ENCODE data around the gene RAB25. TPM values are rescaled to one million over a fixed set of nuclear protein-coding genes. Genes with fewer than 3 reads are reported as not detected.

The RAB25 gene
- total RNA-seq, 1 donor from 2014 or later, result 52.1 TPM

- intact Hi-C loops (cut with DNase I), result no loop called here
- Histone ChIP-seq H3K4me3 (no peak overlapping the region), H3K4me1 (peaks cover 27% of the 10 kb centered on the region), H3K27me3 (no peaks in the 10 kb centered on the region), H3K36me3 (no peaks in the 10 kb centered on the region), H3K9me3 (no peaks in the 10 kb centered on the region), H3K27ac (no peak overlapping the region)
- TF ChIP-seq POLR2AphosphoS5 (IDR thresholded peaks at IDR 0.05; ENCODE audit: insufficient read depth in 1 of 2, low read depth in 1 of 2) (no peak), CTCF (IDR thresholded peaks at IDR 0.05) (no peak), POLR2A (IDR thresholded peaks at IDR 0.05) (no peak)
- no peak for DNase-seq (ENCODE audit: extremely low spot score in 2 of 2)
These were observed 25.3 kb downstream of the RAB25 start for GRCh38 chr1:156086256-156086662.

GRCh38 chr1:156089704-156090103 lies 28.7 kb downstream of the RAB25 start:
- H3K27me3 ChIP-seq, result no peaks in the 10 kb centered on the region
- no peak for DNase-seq (ENCODE audit: extremely low spot score in 2 of 2)
- H3K4me3 ChIP-seq, result no peak overlapping the region
- no peak for TF ChIP-seq CTCF (IDR thresholded peaks at IDR 0.05)
- no peak overlapping the region for H3K27ac ChIP-seq
- no peaks in the 10 kb centered on the region for H3K36me3 ChIP-seq
- peaks cover 10% of the 10 kb centered on the region for H3K4me1 ChIP-seq
- H3K9me3 ChIP-seq, result no peaks in the 10 kb centered on the region
- intact Hi-C loops (cut with DNase I), result no loop called here

GRCh38 chr1:156090138-156090839 lies 29.3 kb downstream of the RAB25 start:
- no peaks in the 10 kb centered on the region for H3K27me3 ChIP-seq
- no peaks in the 10 kb centered on the region for H3K9me3 ChIP-seq
- intact Hi-C loops (cut with DNase I), result no loop called here
- H3K4me3 ChIP-seq, result no peak overlapping the region
- no peaks in the 10 kb centered on the region for H3K36me3 ChIP-seq
- peaks cover 10% of the 10 kb centered on the region for H3K4me1 ChIP-seq
- no peak for DNase-seq (ENCODE audit: extremely low spot score in 2 of 2)
- no peak overlapping the region for H3K27ac ChIP-seq
- TF ChIP-seq CTCF (IDR thresholded peaks at IDR 0.05), result no peak
- TF ChIP-seq POLR2AphosphoS5 (IDR thresholded peaks at IDR 0.05; ENCODE audit: insufficient read depth in 1 of 2, low read depth in 1 of 2), result no peak
- no peak for TF ChIP-seq POLR2A (IDR thresholded peaks at IDR 0.05)

GRCh38 chr1:156090840-156091188 lies 29.9 kb downstream of the RAB25 start:
- intact Hi-C loops (cut with DNase I), result no loop called here
- no peaks in the 10 kb centered on the region for H3K36me3 ChIP-seq
- H3K27ac ChIP-seq, result no peak overlapping the region
- peaks cover 14% of the 10 kb centered on the region for H3K4me1 ChIP-seq
- no peak for DNase-seq (ENCODE audit: extremely low spot score in 2 of 2)
- no peak overlapping the region for H3K4me3 ChIP-seq
- H3K27me3 ChIP-seq, result no peaks in the 10 kb centered on the region
- no peak for TF ChIP-seq POLR2A (IDR thresholded peaks at IDR 0.05)
- peak; percentile 80 to 93 (median 84) for TF ChIP-seq CTCF (IDR thresholded peaks at IDR 0.05)
- TF ChIP-seq POLR2AphosphoS5 (IDR thresholded peaks at IDR 0.05; ENCODE audit: insufficient read depth in 1 of 2, low read depth in 1 of 2), result peak in 1 of 2 donors; percentile 22
- H3K9me3 ChIP-seq, result no peaks in the 10 kb centered on the region

GRCh38 chr1:156091610-156092009 lies 30.6 kb downstream of the RAB25 start:
- DNase-seq (ENCODE audit: extremely low spot score in 2 of 2), result no peak
- intact Hi-C loops (cut with DNase I), result loop anchor here (2.0 kb wide), 1 partner anchor 133 kb away; no protein-coding TSS in a partner anchor
- no peak overlapping the region for H3K27ac ChIP-seq
- no peaks in the 10 kb centered on the region for H3K27me3 ChIP-seq
- no peak for TF ChIP-seq POLR2AphosphoS5 (IDR thresholded peaks at IDR 0.05; ENCODE audit: insufficient read depth in 1 of 2, low read depth in 1 of 2)
- TF ChIP-seq CTCF (IDR thresholded peaks at IDR 0.05), result no peak
- no peak for TF ChIP-seq POLR2A (IDR thresholded peaks at IDR 0.05)
- H3K9me3 ChIP-seq, result no peaks in the 10 kb centered on the region
- no peak overlapping the region for H3K4me3 ChIP-seq
- peaks cover 22% of the 10 kb centered on the region for H3K4me1 ChIP-seq
- H3K36me3 ChIP-seq, result no peaks in the 10 kb centered on the region
